ENCODE measurements around the gene B3GAT1. TPM values are rescaled to one million over a fixed set of nuclear protein-coding genes. Genes with fewer than 3 reads are reported as not detected.

Gene B3GAT1
- total and polyA plus RNA-seq, 9 donors, result 0.11 to 1.4 (median 0.23) TPM

DNA sequence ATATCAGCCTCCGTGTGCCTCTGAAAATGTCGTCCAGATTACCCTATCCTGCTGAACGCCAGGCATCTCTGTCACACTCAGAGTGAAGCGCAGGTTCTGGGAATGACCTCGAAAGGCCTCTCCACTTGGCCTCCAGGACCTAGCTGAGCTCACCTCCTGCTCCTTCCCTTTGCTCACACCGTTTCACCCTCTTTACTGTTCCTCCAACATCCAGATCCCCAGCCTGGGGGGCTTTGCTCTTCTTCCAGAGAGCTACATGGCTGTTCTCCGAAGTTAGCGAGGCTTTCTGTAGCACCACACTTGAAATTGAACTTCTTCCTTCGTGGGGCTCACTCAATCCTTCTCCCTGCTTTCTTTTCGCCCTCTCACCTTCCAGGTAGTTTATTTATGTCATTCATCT, 52.4 kb downstream of the B3GAT1 start:
- no peak for TF ChIP-seq EP300 (IDR thresholded peaks at IDR 0.05)
- no peak for TF ChIP-seq POLR2A (IDR thresholded peaks at IDR 0.05)
- TF ChIP-seq, protein P1, sequence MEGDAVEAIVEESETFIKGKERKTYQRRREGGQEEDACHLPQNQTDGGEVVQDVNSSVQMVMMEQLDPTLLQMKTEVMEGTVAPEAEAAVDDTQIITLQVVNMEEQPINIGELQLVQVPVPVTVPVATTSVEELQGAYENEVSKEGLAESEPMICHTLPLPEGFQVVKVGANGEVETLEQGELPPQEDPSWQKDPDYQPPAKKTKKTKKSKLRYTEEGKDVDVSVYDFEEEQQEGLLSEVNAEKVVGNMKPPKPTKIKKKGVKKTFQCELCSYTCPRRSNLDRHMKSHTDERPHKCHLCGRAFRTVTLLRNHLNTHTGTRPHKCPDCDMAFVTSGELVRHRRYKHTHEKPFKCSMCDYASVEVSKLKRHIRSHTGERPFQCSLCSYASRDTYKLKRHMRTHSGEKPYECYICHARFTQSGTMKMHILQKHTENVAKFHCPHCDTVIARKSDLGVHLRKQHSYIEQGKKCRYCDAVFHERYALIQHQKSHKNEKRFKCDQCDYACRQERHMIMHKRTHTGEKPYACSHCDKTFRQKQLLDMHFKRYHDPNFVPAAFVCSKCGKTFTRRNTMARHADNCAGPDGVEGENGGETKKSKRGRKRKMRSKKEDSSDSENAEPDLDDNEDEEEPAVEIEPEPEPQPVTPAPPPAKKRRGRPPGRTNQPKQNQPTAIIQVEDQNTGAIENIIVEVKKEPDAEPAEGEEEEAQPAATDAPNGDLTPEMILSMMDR (IDR thresholded peaks at IDR 0.05), result no peak
- Histone ChIP-seq H3K27ac (no peak overlapping the region), H3K36me3 (no peaks in the 10 kb centered on the region), H3K9me3 (no peaks in the 10 kb centered on the region), H3K27me3 (no peaks in the 10 kb centered on the region), H3K4me1 (ENCODE audit: insufficient read depth) (no peaks in the 10 kb centered on the region), H3K4me3 (no peak overlapping the region)
- peak in 1 of 5 donors; percentile 7 for DNase-seq
- intact Hi-C loops (cut with DNase I), result no loop called here
- 89 to 90% (median 90%) methylated on average over 10 of the region's 10 CpGs for WGBS, 3 donors

DNA sequence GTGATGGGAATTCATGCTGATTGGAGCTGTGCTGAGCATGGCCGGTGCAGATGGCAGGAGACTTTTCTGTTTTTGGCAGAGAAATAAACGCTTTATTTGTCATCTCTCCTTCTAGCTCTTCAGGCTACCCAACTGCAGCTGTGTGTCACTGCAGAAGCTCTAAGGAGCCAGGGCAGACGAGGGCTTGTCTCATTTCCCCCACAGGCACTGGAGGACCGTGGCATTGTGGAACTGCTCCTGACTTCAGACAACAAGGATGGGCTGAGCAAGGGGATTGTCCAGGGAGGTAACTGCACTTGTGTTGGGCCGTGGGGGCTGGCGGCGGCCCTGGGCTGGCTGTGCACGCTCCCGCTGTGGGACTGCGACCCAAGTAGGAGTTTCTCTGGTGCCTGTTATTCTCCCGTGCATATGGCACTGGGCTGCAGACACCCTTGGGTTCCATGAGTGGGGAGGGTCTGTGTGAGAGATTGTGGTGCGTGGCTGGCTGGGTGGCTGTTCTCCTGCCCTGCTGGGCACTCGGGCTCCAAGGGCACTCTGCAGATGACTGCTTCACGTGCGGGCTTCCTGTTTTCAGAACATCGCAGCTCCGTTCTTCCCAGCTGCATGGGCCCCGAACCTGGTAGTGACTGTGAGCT, 53.1 kb downstream of the B3GAT1 start:
- H3K4me3 ChIP-seq, result no peak overlapping the region
- TF ChIP-seq EP300 (IDR thresholded peaks at IDR 0.05) (no peak), POLR2A (IDR thresholded peaks at IDR 0.05) (no peak)
- TF ChIP-seq, protein P1 (IDR thresholded peaks at IDR 0.05), result no peak
- H3K27ac ChIP-seq, result no peak overlapping the region
- H3K36me3 ChIP-seq, result no peaks in the 10 kb centered on the region
- H3K27me3 ChIP-seq, result no peaks in the 10 kb centered on the region
- intact Hi-C loops (cut with DNase I), result no loop called here
- WGBS, 3 donors, result 89 to 94% (median 91%) methylated on average over 17 to 18 of the region's 18 CpGs
- peak in 1 of 5 donors; percentile 19 for DNase-seq
- no peaks in the 10 kb centered on the region for H3K4me1 ChIP-seq (ENCODE audit: insufficient read depth)
- no peaks in the 10 kb centered on the region for H3K9me3 ChIP-seq

DNA sequence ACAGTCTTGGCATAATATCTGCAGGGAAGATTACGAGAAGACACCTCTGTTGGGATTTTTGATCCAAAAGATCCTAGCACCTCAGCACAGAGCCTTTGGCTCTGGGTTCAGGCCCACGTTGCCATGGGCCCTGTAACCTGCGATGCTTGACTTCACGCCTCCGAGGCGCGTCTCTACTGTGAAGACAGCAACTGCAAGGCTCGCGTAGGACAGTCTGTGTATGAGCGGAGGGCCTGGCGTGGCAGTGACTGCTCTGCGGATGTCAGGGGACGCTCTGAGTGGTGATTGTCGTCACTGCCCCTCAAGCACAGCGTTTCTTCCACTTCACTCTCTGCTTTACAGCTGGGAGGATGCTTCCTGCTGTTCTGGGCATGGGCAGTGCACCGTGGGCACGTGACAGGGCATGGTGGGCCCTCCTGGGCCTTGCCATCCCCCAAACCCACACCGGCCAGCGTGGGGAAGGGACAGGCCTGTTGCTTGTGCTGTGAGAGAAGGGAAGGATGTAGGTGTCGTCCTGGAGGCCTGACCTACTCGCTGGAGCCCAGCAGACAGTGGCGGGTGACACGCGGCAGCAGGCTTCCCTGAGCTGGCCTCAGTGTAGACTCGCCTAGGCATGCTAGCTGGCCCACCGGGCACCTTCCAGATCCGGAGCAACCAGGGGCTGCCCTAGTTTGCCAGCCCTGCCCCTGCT, 53.7 kb downstream of the B3GAT1 start:
- Histone ChIP-seq H3K27me3 (no peaks in the 10 kb centered on the region), H3K9me3 (no peaks in the 10 kb centered on the region), H3K27ac (no peak overlapping the region), H3K4me3 (no peak overlapping the region), H3K4me1 (ENCODE audit: insufficient read depth) (no peaks in the 10 kb centered on the region), H3K36me3 (no peaks in the 10 kb centered on the region)
- DNase-seq, result peak in 1 of 5 donors; percentile 26
- TF ChIP-seq POLR2A (IDR thresholded peaks at IDR 0.05), result no peak
- TF ChIP-seq EP300 (IDR thresholded peaks at IDR 0.05), result no peak
- TF ChIP-seq, protein P1 (IDR thresholded peaks at IDR 0.05), result no peak
- 90 to 95% (median 93%) methylated on average over 27 of the region's 27 CpGs for WGBS, 3 donors
- intact Hi-C loops (cut with DNase I), result no loop called here

DNA sequence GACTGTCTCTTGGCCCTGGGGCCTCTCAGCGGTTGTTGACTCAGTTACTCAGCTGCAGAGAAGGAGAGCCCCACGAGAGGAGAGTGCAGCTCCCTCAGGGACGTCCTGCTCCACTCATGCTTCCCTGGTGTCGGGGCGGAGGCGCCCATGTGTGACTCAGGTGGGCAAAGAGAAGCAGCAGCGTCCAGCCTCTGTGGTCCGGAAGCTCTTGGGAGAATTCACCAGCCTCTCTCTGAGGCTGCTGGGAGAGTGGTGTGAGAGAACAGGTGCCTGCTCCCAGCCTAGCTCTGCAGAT, 54.5 kb downstream of the B3GAT1 start:
- intact Hi-C loops (cut with DNase I), result no loop called here
- no peak for TF ChIP-seq POLR2A (IDR thresholded peaks at IDR 0.05)
- no peak for TF ChIP-seq EP300 (IDR thresholded peaks at IDR 0.05)
- TF ChIP-seq, protein P1 (IDR thresholded peaks at IDR 0.05), result no peak
- Histone ChIP-seq H3K4me3 (no peak overlapping the region), H3K4me1 (ENCODE audit: insufficient read depth) (no peaks in the 10 kb centered on the region), H3K9me3 (no peaks in the 10 kb centered on the region), H3K36me3 (no peaks in the 10 kb centered on the region), H3K27me3 (no peaks in the 10 kb centered on the region), H3K27ac (no peak overlapping the region)
- WGBS, 3 donors, result 85 to 96% (median 92%) methylated on average over 8 of the region's 8 CpGs
- no peak for DNase-seq
